ENCODE measurements around the gene CRB2.
A peak's percentile ranks its signal among the peaks of the same experiment; 100 is the strongest.
"Not testable (repeated sequence)": the region's sequence is repeated elsewhere in the genome, so short reads cannot be mapped to it uniquely, and the experiment has no call there.

Gene CRB2

GRCh38 chr9:123387686-123388085 is 31.7 kb downstream of the CRB2 start:
- DNase-seq, result no peak

GRCh38 chr9:123389070-123389469 is 33.1 kb downstream of the CRB2 start:
- DNase-seq, result no peak

DNA sequence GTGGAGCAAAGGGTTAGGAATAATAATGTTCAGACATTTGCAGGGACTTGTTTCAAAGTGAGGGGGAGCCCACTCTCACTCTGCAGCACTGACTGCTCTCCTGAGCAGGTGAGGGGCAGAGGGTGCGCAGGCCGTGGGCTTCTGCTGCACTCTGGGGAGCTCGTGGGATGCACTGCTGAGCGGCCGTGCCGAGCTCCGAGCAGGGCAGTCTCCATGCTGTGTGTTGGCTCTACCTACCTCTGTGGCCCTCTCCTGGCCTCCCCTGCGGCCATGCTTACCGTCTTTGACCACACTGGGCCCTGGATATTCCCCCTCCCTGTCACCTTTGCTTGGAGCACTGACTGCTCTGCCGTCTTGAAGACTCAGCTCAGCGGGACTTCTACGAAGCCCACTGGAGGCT is 33.7 kb downstream of the CRB2 start:
- no peak for DNase-seq

DNA sequence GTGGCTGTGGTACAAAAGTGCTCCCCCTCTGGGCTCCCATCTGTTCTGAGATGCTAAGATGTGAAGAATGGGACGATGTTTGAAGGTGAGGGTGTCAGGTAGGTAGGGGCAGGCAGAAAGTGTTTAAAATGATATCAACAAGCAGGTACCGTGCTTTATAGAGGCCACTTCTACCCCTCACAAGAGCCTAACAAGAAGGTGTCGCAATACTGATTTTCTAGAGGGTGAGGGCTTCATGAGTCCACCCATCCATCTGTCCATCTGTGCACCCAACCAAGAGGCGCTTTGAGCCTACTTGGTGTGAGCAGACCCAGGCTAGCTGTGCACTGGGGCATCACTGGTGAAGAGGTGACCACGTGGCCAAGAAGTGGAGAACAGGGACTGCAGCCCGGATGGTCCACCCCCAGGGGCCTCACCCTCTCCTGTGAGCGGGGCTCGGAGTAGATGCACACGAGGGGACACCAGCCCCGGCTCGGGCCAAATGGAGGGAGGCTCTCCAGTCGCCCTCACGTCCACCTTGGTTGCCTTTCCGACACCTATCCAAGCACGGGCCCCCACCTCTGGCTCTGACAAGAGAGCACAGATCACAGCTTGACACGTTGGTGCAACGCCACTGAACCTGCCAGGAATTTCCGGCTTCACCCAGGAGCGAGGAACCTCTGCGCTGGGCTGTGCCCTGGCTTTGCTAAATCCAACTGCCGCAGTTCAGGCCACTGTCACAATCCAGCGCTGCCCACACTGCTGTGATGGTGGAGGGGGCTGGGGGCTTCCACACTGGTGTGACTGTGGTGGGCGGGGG is 34.5 kb downstream of the CRB2 start:
- DNase-seq, result no peak

DNA sequence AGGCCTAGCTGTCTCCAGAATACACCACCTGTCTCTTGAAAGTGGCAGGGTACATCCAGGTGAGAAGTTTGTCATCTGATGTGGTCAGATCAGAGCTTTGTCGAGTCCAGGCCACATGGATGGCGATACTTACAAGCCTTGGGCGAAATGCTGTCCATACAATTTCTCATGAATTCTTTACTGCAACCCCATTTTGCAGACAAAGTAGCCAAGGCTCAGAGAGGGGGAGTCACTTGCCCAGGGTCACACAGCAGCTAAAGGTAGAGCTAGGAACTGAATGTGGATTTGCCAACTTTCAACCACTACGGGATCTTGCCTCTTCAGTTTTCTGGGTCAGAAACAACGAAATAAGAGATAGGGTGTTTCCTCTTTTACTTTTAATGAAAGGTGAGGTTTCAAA is 35.2 kb downstream of the CRB2 start:
- no peak for DNase-seq

- DNase-seq, result no peak
These were observed 35.9 kb downstream of the CRB2 start for GRCh38 chr9:123391946-123392345.

DNA sequence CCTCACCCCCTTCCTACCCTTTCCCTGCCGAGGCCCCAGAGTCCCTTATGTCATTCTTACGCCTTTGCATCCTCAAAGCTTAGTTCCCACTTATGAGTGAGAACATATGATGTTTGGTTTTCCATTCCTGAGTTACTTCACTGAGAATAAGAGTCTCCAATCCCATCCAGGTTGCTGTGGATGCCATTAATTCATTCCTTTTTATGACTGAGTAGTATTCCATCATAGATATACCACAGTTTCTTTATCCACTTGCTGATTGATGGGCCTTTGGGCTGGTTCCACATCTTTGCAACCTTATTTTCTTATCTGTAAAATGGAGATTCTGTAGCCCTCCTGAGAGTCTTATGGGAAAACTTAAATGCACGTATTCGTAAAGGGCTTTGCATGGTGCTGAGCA is 36.8 kb downstream of the CRB2 start:
- no peak for DNase-seq

DNA sequence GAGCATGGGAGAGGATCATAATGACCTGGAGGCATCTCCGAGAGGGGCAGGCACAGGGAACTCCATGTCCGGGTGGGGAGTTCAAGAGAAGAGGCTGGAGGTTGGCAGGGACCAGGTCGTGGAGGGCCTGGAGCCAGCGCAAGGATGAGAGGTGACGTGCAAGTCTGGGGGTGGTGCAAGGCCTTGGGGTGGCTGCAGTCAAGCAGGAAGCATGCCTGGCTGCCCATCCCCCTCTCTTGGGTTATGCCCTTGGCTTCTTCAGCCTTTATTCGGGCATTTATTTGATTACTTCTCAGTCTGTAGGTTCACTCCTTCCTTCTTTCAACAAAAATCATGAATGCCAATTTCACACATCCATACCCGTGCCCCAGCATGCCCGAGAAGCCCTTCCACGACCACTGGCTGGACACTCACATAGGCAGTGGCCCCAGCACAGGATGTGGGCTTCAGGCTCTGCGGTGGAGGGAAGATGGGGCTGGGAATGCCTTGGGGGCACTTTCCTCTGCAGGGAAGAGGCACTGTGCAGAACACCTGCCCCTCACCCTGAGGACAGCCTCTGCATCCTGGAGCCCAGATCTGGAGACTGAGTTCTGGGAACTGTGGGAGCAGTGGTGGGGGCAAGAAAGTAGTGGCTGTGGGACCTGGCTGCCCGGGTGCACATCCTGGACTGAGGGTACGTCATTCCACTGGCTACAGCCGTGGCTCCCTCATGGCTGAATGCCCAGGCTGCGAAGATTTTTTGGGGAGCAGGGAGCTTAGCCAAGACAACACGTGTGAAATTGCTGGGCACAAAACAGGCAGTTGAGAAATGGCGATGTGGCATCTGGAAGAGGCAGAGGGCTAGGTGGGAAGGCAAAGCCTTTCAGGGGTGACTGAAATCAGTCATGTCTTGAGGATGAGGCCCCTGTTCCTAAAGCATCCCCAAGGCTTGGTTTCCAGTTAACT is 38.6 kb downstream of the CRB2 start:
- DNase-seq, result no peak

- DNase-seq, result no peak
These were observed 39.3 kb downstream of the CRB2 start for GRCh38 chr9:123395276-123395688.

DNA sequence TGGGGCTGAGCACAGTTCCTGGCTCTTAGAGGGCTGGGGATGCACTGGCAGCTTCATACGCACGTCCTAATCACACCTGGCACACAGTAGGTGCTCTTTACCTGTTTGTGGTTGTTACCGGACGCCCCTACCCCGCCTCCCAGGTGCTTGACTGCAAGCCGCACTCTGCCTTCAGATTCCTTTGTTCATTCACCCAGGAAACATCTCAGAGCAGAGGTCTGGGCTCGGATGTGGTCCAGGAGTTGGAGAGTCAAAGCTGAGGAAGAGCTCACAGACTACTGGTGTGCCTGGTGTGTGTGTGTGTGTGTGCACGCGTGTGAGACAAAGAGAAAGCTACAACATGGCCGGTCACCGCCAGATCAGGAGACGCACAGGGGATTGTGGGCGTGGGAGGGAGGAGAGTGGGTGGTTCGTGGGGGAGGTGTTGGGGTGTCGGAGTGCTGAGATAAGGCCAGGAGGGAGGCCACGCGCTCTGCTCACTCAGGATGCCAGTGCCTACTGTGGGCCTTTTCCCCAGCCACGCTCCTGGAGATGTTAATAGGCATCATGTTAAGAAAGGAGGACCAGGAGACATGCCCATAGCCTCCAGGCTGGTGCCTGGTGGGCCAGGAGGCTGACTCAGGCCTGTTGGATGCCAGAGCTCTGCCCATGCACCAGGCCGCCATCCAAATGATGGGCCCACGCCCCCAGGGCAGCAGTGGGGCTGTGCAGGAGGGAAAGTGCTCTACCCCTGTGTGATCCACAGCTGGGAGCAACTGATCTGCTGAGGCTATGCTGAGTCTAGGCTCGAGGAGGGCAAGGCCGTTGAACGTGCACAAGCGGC is 39.9 kb downstream of the CRB2 start:
- DNase-seq, result no peak

DNA sequence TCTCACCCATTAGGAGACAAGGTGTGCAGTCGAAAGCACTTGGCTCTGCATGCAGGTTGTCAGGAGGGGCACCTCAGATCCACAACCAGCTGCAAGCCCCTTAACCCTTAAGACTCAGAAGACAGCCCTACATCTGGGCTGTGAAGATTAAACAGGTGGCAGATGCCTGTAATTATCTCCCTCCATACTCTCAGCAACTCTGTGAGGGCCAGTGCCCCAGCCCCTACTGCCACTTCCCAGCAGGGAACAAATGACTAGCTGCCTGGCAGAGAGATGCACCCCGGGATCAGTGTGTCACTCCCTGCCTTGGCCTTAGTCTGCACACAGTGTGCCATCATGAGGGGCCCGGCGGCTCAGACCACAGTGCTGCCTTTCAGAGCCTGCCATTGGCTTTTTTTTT is 42.0 kb downstream of the CRB2 start:
- DNase-seq, result no peak

DNA sequence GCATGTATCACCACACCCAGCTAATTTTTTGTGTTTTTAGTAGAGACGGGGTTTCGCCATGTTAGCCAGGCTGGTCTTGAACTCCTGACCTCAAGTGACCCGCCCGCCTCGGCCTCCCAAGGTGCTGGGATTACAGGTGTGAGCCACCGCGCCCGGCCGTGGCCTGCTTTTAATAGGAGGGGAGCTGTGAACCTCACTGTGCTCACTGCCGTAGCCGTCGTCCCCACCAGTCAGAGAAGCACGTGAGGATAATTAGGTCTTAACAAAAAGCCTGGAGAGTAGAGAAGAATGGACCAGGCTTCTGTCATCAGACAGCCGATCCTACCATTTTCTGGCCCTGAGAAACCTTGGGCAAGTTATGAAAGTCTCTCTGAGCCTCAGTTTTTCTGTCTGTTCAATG is 42.9 kb downstream of the CRB2 start:
- DNase-seq, result not testable (repeated sequence)

DNA sequence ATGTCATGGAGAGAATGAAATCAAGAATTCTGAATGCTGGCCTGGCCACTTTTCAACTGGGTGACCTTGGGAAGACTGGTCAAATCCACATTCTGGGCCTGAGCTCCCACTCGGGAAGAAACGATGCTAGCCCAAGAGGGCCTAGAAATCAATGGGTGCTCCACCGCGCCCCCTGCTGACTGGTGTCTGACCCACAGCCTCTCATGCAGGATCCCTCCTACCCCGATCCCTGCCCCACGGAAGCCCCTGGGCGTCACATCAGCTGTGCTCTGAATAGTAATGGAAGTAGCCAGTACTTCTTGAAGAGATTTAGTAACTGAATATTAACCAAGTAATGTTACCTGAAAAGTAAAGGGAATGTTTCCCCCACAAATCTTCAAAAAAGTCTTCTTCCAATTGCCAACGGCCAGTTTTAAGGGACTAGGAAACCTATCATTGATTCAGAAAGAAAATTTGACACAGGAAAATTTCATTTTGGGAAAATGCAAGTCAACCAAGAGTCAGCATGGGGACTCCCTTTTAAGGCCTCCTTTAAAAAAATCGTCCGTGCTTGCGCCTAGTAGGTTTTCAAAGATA is 43.9 kb downstream of the CRB2 start:
- peak; percentile 68 for DNase-seq

GRCh38 chr9:123400926-123401503 is 45.0 kb downstream of the CRB2 start:
- DNase-seq, result no peak

DNA sequence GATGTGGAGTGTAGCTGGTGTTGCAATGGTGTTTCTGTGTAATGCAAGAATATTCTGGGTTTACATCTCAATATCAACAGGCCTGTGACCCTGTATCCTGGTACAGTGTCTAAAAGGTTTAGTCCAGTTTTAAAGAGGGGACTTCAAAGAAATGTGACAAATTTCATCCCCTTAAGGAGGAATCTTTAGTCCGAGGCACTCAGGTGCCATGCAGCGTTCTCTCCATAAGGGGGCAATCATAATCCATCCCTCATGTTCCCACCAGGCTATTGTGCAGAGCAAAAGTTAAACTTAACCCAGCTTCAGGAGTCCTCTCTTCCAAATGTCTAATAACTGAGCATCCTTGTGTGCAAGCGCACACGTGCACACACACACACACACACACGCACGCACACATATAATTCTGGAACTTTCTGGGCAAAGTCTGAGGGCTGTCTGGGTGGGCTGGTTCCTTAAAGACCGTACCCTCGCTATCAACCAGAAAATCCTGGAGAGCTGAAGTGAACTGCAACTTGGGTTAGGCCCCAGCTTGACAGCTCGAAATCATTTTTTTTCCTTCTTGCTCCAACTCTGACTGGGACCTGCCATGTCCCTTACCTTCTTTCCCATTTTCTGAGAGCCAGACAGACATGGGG is 46.0 kb downstream of the CRB2 start:
- peak; percentile 33 for DNase-seq

DNA sequence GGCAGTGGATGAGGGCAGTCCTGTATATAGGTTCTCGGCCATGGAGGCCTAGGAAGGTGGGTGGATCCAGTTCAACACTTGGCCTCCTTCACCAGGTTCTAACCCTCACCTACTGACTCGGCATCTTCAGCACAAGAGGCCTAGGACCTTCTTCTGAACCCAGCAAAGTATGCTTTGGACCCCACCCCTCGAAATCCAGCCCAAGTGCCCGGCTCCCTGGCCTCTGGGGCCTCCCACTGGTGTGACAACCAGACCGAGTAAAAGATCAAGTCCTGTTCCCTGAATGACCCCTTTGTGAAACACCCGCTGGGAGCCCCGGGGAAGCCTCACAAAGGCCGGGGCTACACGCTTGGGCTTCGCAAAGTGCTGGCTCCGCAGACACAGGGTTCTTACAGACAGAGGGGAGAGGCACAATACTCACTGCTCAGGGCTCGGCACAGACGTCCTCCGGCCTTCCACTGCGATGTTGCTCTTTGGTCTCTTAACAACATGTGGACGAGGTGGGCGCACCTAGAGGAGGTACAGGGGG is 47.0 kb downstream of the CRB2 start:
- DNase-seq, result no peak

- no peak for DNase-seq
These were observed 50.0 kb downstream of the CRB2 start for GRCh38 chr9:123406016-123406415.

- no peak for DNase-seq
These were observed 50.8 kb downstream of the CRB2 start for GRCh38 chr9:123406691-123407216.

- no peak for DNase-seq
These were observed 51.3 kb downstream of the CRB2 start for GRCh38 chr9:123407217-123407851.
